Epithelial cell of esophagus (primary cell): ENCODE results near the gene OSBPL5.

Experiments used
- DNase-seq: peaks from one replicate; pipeline ENCODE4 v3.0.0; 2010; ENCODE audit warnings: low read depth
- H3K4me3 ChIP-seq: 2 replicates; pipeline ENCODE4 v1.5.1; 2011; ENCODE audit warnings: mild to moderate bottlenecking, low read length, control low read depth
- CTCF ChIP-seq: IDR thresholded peaks from 2 replicates; pipeline ENCODE4 v1.5.1; 2011; ENCODE audit warnings: low read depth, mild to moderate bottlenecking, low read length, control low read depth, inconsistent platforms; ENCODE audit not compliant: insufficient read depth; ENCODE audit errors: missing control alignments

OSBPL5 gene

GRCh38 chr11:3201677-3202181 lies 36.6 kb upstream of the OSBPL5 start:
- no peak for TF ChIP-seq CTCF
- DNase-seq: no peak
- H3K4me3 ChIP-seq: no peak overlapping the region

- no peak for DNase-seq
- no peak overlapping the region for H3K4me3 ChIP-seq
- TF ChIP-seq CTCF: no peak
Measured at GRCh38 chr11:3201112-3201581, 36.0 kb upstream of the OSBPL5 start.

- no peak for DNase-seq
- TF ChIP-seq CTCF: no peak
- H3K4me3 ChIP-seq: no peak overlapping the region
Measured at GRCh38 chr11:3200388-3201111, 35.4 kb upstream of the OSBPL5 start.

GRCh38 chr11:3199537-3200295 lies 34.6 kb upstream of the OSBPL5 start:
- no peak for TF ChIP-seq CTCF
- no peak for DNase-seq
- H3K4me3 ChIP-seq: no peak overlapping the region

GRCh38 chr11:3198815-3199214 lies 33.7 kb upstream of the OSBPL5 start:
- DNase-seq: no peak
- no peak for TF ChIP-seq CTCF
- H3K4me3 ChIP-seq: no peak overlapping the region

- TF ChIP-seq CTCF: no peak
- no peak for DNase-seq
- H3K4me3 ChIP-seq: no peak overlapping the region
Measured at GRCh38 chr11:3197878-3198528, 32.9 kb upstream of the OSBPL5 start.
